SH-SY5Y (cell line): ENCODE results near the gene RCOR3.

ENCODE experiments used
- GATA2 ChIP-seq: IDR thresholded peaks from 2 replicates; pipeline ENCODE4 v1.6.1; 2011; ENCODE audit warnings: mild to moderate bottlenecking, low read depth, low read length
- GATA3 ChIP-seq: IDR thresholded peaks from 2 replicates; pipeline ENCODE4 v1.6.1; 2011; ENCODE audit warnings: low read depth, mild to moderate bottlenecking, low read length, moderate library complexity

DNA sequence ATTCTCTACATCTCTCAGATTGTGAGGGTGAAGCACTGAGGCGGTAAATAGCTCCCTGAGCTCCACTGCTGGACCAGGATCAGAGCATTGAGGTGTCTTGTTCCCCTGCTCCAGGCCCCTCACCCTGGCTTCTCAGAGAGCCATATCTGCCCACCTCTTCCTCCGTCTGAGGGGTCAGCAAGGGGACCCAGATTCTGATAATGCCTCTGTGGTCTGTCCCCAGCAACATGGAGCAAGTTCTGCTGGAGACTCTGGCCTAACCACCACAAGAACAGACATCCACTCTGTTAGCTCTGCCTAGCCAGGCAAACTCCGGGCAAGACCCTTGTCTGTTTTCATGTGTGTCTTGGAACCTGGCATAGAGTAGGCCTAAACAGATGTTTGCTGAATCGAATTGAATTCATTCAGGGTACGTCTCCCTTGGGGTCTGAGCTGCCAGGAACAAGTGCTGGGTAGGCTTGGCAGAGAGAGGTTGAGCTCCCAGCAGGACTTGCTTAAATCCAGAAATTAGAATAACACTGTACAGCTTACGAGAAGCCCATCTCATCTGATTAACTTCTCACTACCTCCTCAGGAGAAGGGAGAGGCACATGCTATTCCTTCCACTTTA is 69.8 kb downstream of the RCOR3 start:
- no peak for TF ChIP-seq GATA2
- TF ChIP-seq GATA3, result no peak
